Measurements from ENCODE around the gene NKTR. TPM values are rescaled to one million over a fixed set of nuclear protein-coding genes. Genes with fewer than 3 reads are reported as not detected.

The NKTR gene
- total RNA-seq, 1 donor from 2014 or later = 70.3 TPM

GRCh38 chr3:42689421-42690014, 89.0 kb downstream of the NKTR start:
- H3K36me3 ChIP-seq (ENCODE audit: insufficient read depth, low read length) = no peaks in the 10 kb centered on the region
- no peaks in the 10 kb centered on the region for H3K79me2 ChIP-seq (ENCODE audit: insufficient read depth, low read length)
- Mint-ChIP-seq H3K27me3 (ENCODE audit: low read depth, unreplicated experiment) (peaks cover 36% of the 10 kb centered on the region), H3K4me3 (ENCODE audit: unreplicated experiment) (no peak overlapping the region), H3K9me3 (ENCODE audit: unreplicated experiment) (no peaks in the 10 kb centered on the region), H3K27ac (ENCODE audit: unreplicated experiment) (no peak overlapping the region), H3K36me3 (ENCODE audit: low read depth, unreplicated experiment) (no peaks in the 10 kb centered on the region), H3K4me1 (ENCODE audit: low read depth, unreplicated experiment) (peaks cover 4% of the 10 kb centered on the region)
- FAIRE-seq (no peak), DNase-seq (ENCODE audit: low read depth) (no peak)
- no peak for TF ChIP-seq EZH2 (IDR thresholded peaks at IDR 0.05; ENCODE audit: insufficient read depth, low read length)
- no peak for TF ChIP-seq CTCF (IDR thresholded peaks at IDR 0.05; ENCODE audit: insufficient read depth, low read depth, low read length)
- H2AFZ ChIP-seq (ENCODE audit: low read depth, low read length) = no peak overlapping the region
- H4K20me1 ChIP-seq (ENCODE audit: insufficient read depth, low read length) = no peaks in the 10 kb centered on the region
- no peak overlapping the region for H3K4me2 ChIP-seq (ENCODE audit: low read length)
- no peak overlapping the region for H3K4me3 ChIP-seq (ENCODE audit: insufficient read depth, low read depth, low read length)
- H3K27me3 ChIP-seq (ENCODE audit: insufficient read depth, low read length) = peaks cover 31% of the 10 kb centered on the region
- peaks cover 3% of the 10 kb centered on the region for H3K4me1 ChIP-seq (ENCODE audit: insufficient read depth, low read length)
- H3K9me3 ChIP-seq (ENCODE audit: insufficient read depth, low read depth, low read length) = peaks cover 4% of the 10 kb centered on the region
- H3K27ac ChIP-seq (ENCODE audit: low read depth, low read length) = no peak overlapping the region
- H3K9ac ChIP-seq (ENCODE audit: low read length) = no peak overlapping the region

- peaks cover 29% of the 10 kb centered on the region for H3K27me3 ChIP-seq (ENCODE audit: insufficient read depth, low read length)
- H3K4me3 ChIP-seq (ENCODE audit: insufficient read depth, low read depth, low read length) = no peak overlapping the region
- H4K20me1 ChIP-seq (ENCODE audit: insufficient read depth, low read length) = no peaks in the 10 kb centered on the region
- H3K4me1 ChIP-seq (ENCODE audit: insufficient read depth, low read length) = no peaks in the 10 kb centered on the region
- H3K36me3 ChIP-seq (ENCODE audit: insufficient read depth, low read length) = no peaks in the 10 kb centered on the region
- no peak for TF ChIP-seq EZH2 (IDR thresholded peaks at IDR 0.05; ENCODE audit: insufficient read depth, low read length)
- no peak for TF ChIP-seq CTCF (IDR thresholded peaks at IDR 0.05; ENCODE audit: insufficient read depth, low read depth, low read length)
- no peaks in the 10 kb centered on the region for H3K4me1 Mint-ChIP-seq (ENCODE audit: low read depth, unreplicated experiment)
- H3K36me3 Mint-ChIP-seq (ENCODE audit: low read depth, unreplicated experiment) = no peaks in the 10 kb centered on the region
- DNase-seq (ENCODE audit: low read depth) = no peak
- H3K9me3 ChIP-seq (ENCODE audit: insufficient read depth, low read depth, low read length) = peaks cover 4% of the 10 kb centered on the region
- no peak overlapping the region for H3K27ac ChIP-seq (ENCODE audit: low read depth, low read length)
- no peak overlapping the region for H3K27ac Mint-ChIP-seq (ENCODE audit: unreplicated experiment)
- H2AFZ ChIP-seq (ENCODE audit: low read depth, low read length) = no peak overlapping the region
- H3K4me3 Mint-ChIP-seq (ENCODE audit: unreplicated experiment) = no peak overlapping the region
- H3K9me3 Mint-ChIP-seq (ENCODE audit: unreplicated experiment) = no peaks in the 10 kb centered on the region
- H3K9ac ChIP-seq (ENCODE audit: low read length) = no peak overlapping the region
- no peak for FAIRE-seq
- no peak overlapping the region for H3K4me2 ChIP-seq (ENCODE audit: low read length)
- H3K79me2 ChIP-seq (ENCODE audit: insufficient read depth, low read length) = no peaks in the 10 kb centered on the region
- peaks cover 36% of the 10 kb centered on the region for H3K27me3 Mint-ChIP-seq (ENCODE audit: low read depth, unreplicated experiment)
Measured at GRCh38 chr3:42690191-42690590, 89.7 kb downstream of the NKTR start.
